ENCODE results near the gene TRPM5. TPM values are rescaled to one million over a fixed set of nuclear protein-coding genes. Genes with fewer than 3 reads are reported as not detected.

TRPM5 gene
- total RNA-seq, 2 experiments from 2014 or later = not detected

GRCh38 chr11:2468363-2469235, 24.3 kb upstream of the TRPM5 start:
- H3K4me1 Mint-ChIP-seq (ENCODE audit: low read depth) = peaks cover 45% of the 10 kb centered on the region
- ChIA-PET CTCF (interaction anchor here (2.2 kb wide), 1 partner anchor 65 kb away, joined by 6 read pairs; no protein-coding TSS in a partner anchor), POLR2A (no interaction called here)
- no peak overlapping the region for H3K4me3 Mint-ChIP-seq
- no peaks in the 10 kb centered on the region for H3K36me3 Mint-ChIP-seq (ENCODE audit: low read depth)
- DNase-seq (no peak), ATAC-seq (no peak)
- no peak overlapping the region for H3K27ac Mint-ChIP-seq
- intact Hi-C loops (cut with micrococcal nuclease) = no loop called here
- no peak for TF ChIP-seq CTCF (IDR thresholded peaks at IDR 0.05)
- no peaks in the 10 kb centered on the region for H3K9me3 Mint-ChIP-seq
- H3K27me3 Mint-ChIP-seq = no peaks in the 10 kb centered on the region

DNA sequence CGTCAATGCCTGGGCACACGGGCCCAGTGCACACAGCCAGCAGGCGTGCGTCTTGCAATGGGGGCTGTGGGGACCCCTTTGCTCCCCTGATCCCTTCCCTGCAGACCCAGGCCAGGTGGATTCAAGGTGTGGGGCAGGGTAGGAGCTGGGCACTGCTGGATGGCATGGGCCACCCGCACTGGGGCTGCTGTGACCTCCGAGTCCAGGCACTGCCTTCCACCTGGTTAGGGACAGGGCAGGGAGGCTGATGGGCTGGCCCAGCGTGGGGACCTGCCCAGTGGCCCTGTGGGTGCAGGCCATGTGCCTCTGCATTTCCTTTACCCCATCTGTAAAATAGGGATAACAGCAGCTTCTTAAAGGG, 23.4 kb upstream of the TRPM5 start:
- Mint-ChIP-seq H3K9me3 (no peaks in the 10 kb centered on the region), H3K27me3 (no peaks in the 10 kb centered on the region), H3K4me3 (no peak overlapping the region), H3K36me3 (ENCODE audit: low read depth) (no peaks in the 10 kb centered on the region), H3K4me1 (ENCODE audit: low read depth) (peaks cover 54% of the 10 kb centered on the region), H3K27ac (no peak overlapping the region)
- ATAC-seq (no peak), DNase-seq (no peak)
- ChIA-PET POLR2A (interaction anchor here (0.8 to 1.2 kb wide), 4 partner anchors 10 to 23 kb away, joined by 3 read pairs; partner anchors contain the start of gene KCNQ1), CTCF (interaction anchor here (1.1 to 1.7 kb wide), 3 partner anchors 22 to 420 kb away, joined by 3 to 6 read pairs (median 3); no protein-coding TSS in a partner anchor)
- TF ChIP-seq CTCF (IDR thresholded peaks at IDR 0.05) = no peak
- intact Hi-C loops (cut with micrococcal nuclease) = no loop called here

GRCh38 chr11:2466869-2467694, 22.8 kb upstream of the TRPM5 start:
- ATAC-seq (peak; percentile 98), DNase-seq (peak; percentile 86)
- H3K9me3 Mint-ChIP-seq = no peaks in the 10 kb centered on the region
- intact Hi-C loops (cut with micrococcal nuclease) = no loop called here
- peak overlapping the region; percentile 5 for H3K27ac Mint-ChIP-seq
- no peaks in the 10 kb centered on the region for H3K27me3 Mint-ChIP-seq
- TF ChIP-seq CTCF (IDR thresholded peaks at IDR 0.05) = no peak
- POLR2A ChIA-PET = interaction anchor here (0.6 to 1.3 kb wide), 6 partner anchors 11 to 83 kb away, joined by 3 to 4 read pairs (median 3); partner anchors contain the start of gene KCNQ1
- peaks cover 55% of the 10 kb centered on the region for H3K4me1 Mint-ChIP-seq (ENCODE audit: low read depth)
- CTCF ChIA-PET = interaction anchor here (1.1 to 1.7 kb wide), 3 partner anchors 22 to 421 kb away, joined by 3 to 6 read pairs (median 3); no protein-coding TSS in a partner anchor
- no peak overlapping the region for H3K4me3 Mint-ChIP-seq
- no peaks in the 10 kb centered on the region for H3K36me3 Mint-ChIP-seq (ENCODE audit: low read depth)

GRCh38 chr11:2466069-2466801, 21.9 kb upstream of the TRPM5 start:
- Mint-ChIP-seq H3K36me3 (ENCODE audit: low read depth) (no peaks in the 10 kb centered on the region), H3K4me3 (no peak overlapping the region), H3K4me1 (ENCODE audit: low read depth) (peaks cover 54% of the 10 kb centered on the region), H3K27me3 (no peaks in the 10 kb centered on the region), H3K27ac (no peak overlapping the region), H3K9me3 (no peaks in the 10 kb centered on the region)
- no peak for TF ChIP-seq CTCF (IDR thresholded peaks at IDR 0.05)
- DNase-seq (no peak), ATAC-seq (no peak)
- ChIA-PET CTCF (interaction anchor here (1.3 to 1.7 kb wide), 3 partner anchors 21 to 421 kb away, joined by 3 to 6 read pairs (median 3); partner anchors contain the start of gene TSSC4), POLR2A (interaction anchor here (1.2 to 1.3 kb wide), 2 partner anchors 14 to 47 kb away, joined by 3 to 4 read pairs; no protein-coding TSS in a partner anchor)
- intact Hi-C loops (cut with micrococcal nuclease) = no loop called here

Data from activated CD8-positive, alpha-beta T cell treated with anti-CD3 and anti-CD28 coated beads for 36 hours (primary cell).